Measurements from ENCODE around the gene SNX30.

DNA sequence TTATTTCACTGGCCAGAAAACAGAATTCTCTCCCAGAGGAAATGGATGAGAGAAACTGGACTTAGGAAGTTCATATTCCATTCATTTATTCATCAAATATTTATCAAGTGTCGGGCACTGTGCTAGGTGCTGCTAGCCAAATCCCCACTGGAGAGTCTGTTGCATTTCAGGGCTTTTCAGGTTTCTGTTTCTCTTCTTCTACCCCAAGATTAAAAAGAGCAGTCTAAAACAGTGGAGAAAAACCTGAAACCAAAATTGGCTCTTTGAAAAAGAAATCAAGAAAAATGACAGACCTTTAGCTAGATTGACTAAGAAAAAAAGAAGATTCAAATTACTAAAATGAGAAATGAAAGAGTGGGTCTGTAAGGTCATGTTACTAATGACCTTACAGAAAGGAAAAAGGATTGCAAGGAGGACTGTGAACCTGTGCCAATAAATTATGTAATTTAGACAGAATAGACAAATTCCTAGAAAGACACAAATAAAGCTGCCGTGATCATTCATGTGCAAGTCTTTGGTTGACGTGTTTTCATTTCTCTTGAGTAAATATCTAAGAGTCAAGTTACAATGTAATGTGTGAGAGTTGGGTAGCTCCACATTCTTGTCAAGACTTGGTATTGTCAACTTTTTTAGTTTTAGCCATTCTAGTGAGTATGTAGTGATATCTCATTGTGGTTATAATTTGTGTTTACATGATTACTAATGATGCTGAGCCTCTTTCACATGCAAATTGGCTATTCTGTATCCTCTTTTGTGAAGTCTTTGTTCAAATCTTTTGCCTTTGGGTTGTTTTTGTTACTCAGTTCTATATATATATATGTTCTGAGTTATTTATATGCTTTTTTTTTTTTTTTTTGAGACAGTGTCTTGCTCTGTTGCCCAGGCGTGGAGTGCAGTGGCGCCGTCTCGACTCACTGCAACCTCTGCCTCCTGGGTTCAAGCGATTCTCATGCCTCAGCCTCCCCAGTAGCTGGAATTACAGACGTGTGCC is 23.7 kb downstream of the SNX30 start:
- TF ChIP-seq EZH2 (IDR thresholded peaks at IDR 0.05; ENCODE audit: insufficient read depth, poor library complexity, severe bottlenecking) (no peak), EZH2phosphoT487 (IDR thresholded peaks at IDR 0.05; ENCODE audit: insufficient read depth, low read depth) (no peak)
